ENCODE results near the gene TERT.

GRCh38 chr5:1279443-1280151 lies 15.3 kb downstream of the TERT start:
- TF ChIP-seq POLR2A (IDR thresholded peaks at IDR 0.05; ENCODE audit: low read depth, low read length) (no peak), SPI1 (IDR thresholded peaks at IDR 0.05; ENCODE audit: low read depth, low read length) (no peak), TAF1 (IDR thresholded peaks at IDR 0.05; ENCODE audit: low read depth, low read length) (no peak), POLR2AphosphoS5 (IDR thresholded peaks at IDR 0.05; ENCODE audit: low read depth, low read length) (no peak), POU2F2 (IDR thresholded peaks at IDR 0.05; ENCODE audit: low read depth, low read length) (no peak)
